Mesendoderm (in vitro differentiated cells): ENCODE measurements around the gene TMF1.

Source experiments
- DNase-seq: peaks from one replicate; pipeline ENCODE4 v3.0.0; 2013
- H2AK5ac ChIP-seq: 2 replicates; pipeline ENCODE4 v1.6.1; 2013; ENCODE audit warnings: low read length, inconsistent platforms
- H2BK120ac ChIP-seq: 2 replicates; pipeline ENCODE4 v1.6.1; 2013; ENCODE audit warnings: low read depth, mild to moderate bottlenecking, low read length, moderate library complexity, mixed read lengths
- H2BK15ac ChIP-seq: replicated peaks from 2 replicates; pipeline ENCODE4 v1.6.1; 2013; ENCODE audit warnings: low read depth, mild to moderate bottlenecking, moderate library complexity
- H2BK5ac ChIP-seq: 2 replicates; pipeline ENCODE4 v1.6.1; 2013; ENCODE audit warnings: low read length, inconsistent platforms
- H3K18ac ChIP-seq: 2 replicates; pipeline ENCODE4 v1.6.1; 2013; ENCODE audit warnings: mild to moderate bottlenecking, low read length, mixed read lengths
- H3K23ac ChIP-seq: one replicate; pipeline ENCODE4 v1.6.1; 2013; ENCODE audit warnings: low read length
- H3K27ac ChIP-seq: 2 replicates; pipeline ENCODE4 v1.5.1; 2013; ENCODE audit warnings: low read depth, mild to moderate bottlenecking, inconsistent platforms, low read length, moderate library complexity
- H3K27me3 ChIP-seq: 2 replicates; pipeline ENCODE4 v1.6.1; 2013; ENCODE audit warnings: low read length, control low read depth, mild to moderate bottlenecking, inconsistent platforms; ENCODE audit not compliant: insufficient read depth, poor library complexity
- H3K36me3 ChIP-seq: 2 replicates; pipeline ENCODE4 v1.6.1; 2013; ENCODE audit warnings: low read length, inconsistent platforms; ENCODE audit not compliant: control insufficient read depth, insufficient read depth
- H3K4ac ChIP-seq: one replicate; pipeline ENCODE4 v1.6.1; 2013; ENCODE audit warnings: low read depth, mild to moderate bottlenecking, low read length, moderate library complexity
- H3K4me1 ChIP-seq: 2 replicates; pipeline ENCODE4 v1.6.1; 2013; ENCODE audit warnings: low read depth, low read length, inconsistent platforms; ENCODE audit not compliant: control insufficient read depth
- H3K4me2 ChIP-seq: 2 replicates; pipeline ENCODE4 v1.6.1; 2013; ENCODE audit warnings: low read length
- H3K4me3 ChIP-seq: 2 replicates; pipeline ENCODE4 v1.5.1; 2013; ENCODE audit warnings: mild to moderate bottlenecking, low read length
- H3K56ac ChIP-seq: one replicate; pipeline ENCODE4 v1.6.1; 2013; ENCODE audit warnings: low read length
- H3K79me1 ChIP-seq: 2 replicates; pipeline ENCODE4 v1.6.1; 2013; ENCODE audit warnings: low read length, inconsistent platforms
- H3K79me2 ChIP-seq: 2 replicates; pipeline ENCODE4 v1.6.1; 2013; ENCODE audit warnings: mild to moderate bottlenecking, low read length; ENCODE audit not compliant: control insufficient read depth, insufficient read depth
- H3K9ac ChIP-seq: 2 replicates; pipeline ENCODE4 v1.6.1; 2013; ENCODE audit warnings: low read length, inconsistent platforms
- H4K5ac ChIP-seq: one replicate; pipeline ENCODE4 v1.6.1; 2013; ENCODE audit warnings: low read length
- H4K8ac ChIP-seq: one replicate; pipeline ENCODE4 v1.6.1; 2013; ENCODE audit warnings: low read depth, mild to moderate bottlenecking, control low read depth, low read length, moderate library complexity
- whole genome bisulfite sequencing: extraction: QIAGEN DNeasy Blood & Tissue Kit; methylation state at CpG from one replicate; pipeline ENCODE4 v1.1.7; 2013; ENCODE audit warnings: low lambda C conversion rate, missing lambda C conversion rate; ENCODE audit not compliant: insufficient coverage; ENCODE audit errors: extremely low coverage; 5-methylcytosine and 5-hydroxymethylcytosine counted together

Gene TMF1

GRCh38 chr3:69031635-69032034, 20.5 kb downstream of the TMF1 start:
- Histone ChIP-seq H3K56ac (no peak overlapping the region), H3K36me3 (no peaks in the 10 kb centered on the region)
- no CpG with 5 or more reads among the region's 1 CpG for WGBS

GRCh38 chr3:69020857-69021256, 31.3 kb downstream of the TMF1 start:
- no peak overlapping the region for H3K27ac ChIP-seq
- H4K8ac ChIP-seq: no peak overlapping the region
- no peak for DNase-seq
- no peak overlapping the region for H3K9ac ChIP-seq
- H2BK5ac ChIP-seq: no peak overlapping the region
- no peak overlapping the region for H4K5ac ChIP-seq
- H3K79me2 ChIP-seq: no peaks in the 10 kb centered on the region
- H2AK5ac ChIP-seq: no peak overlapping the region
- H3K56ac ChIP-seq: no peak overlapping the region
- H3K4me1 ChIP-seq: no peaks in the 10 kb centered on the region
- no peak overlapping the region for H2BK15ac ChIP-seq
- no peak overlapping the region for H3K4ac ChIP-seq
- H3K4me3 ChIP-seq: no peak overlapping the region
- no peaks in the 10 kb centered on the region for H3K79me1 ChIP-seq
- H3K18ac ChIP-seq: no peak overlapping the region
- no peak overlapping the region for H2BK120ac ChIP-seq
- WGBS: no CpG with 5 or more reads among the region's 4 CpGs
- H3K36me3 ChIP-seq: peaks cover 2% of the 10 kb centered on the region
- H3K4me2 ChIP-seq: no peak overlapping the region
- no peaks in the 10 kb centered on the region for H3K27me3 ChIP-seq
- H3K23ac ChIP-seq: no peak overlapping the region

More at GRCh38 chr3:69031635-69032034, 20.5 kb downstream of the TMF1 start:
- no peaks in the 10 kb centered on the region for H3K27me3 ChIP-seq
- no peak overlapping the region for H3K9ac ChIP-seq
- DNase-seq: no peak
- H3K79me2 ChIP-seq: no peaks in the 10 kb centered on the region
- no peaks in the 10 kb centered on the region for H3K79me1 ChIP-seq
- no peaks in the 10 kb centered on the region for H3K4me1 ChIP-seq
- H2BK15ac ChIP-seq: no peak overlapping the region
- H3K27ac ChIP-seq: no peak overlapping the region
- H2BK120ac ChIP-seq: no peak overlapping the region
- no peak overlapping the region for H2AK5ac ChIP-seq
- no peak overlapping the region for H4K8ac ChIP-seq
- no peak overlapping the region for H3K4me3 ChIP-seq
- no peak overlapping the region for H4K5ac ChIP-seq
- H3K18ac ChIP-seq: no peak overlapping the region
- no peak overlapping the region for H3K23ac ChIP-seq
- no peak overlapping the region for H2BK5ac ChIP-seq
- H3K4ac ChIP-seq: no peak overlapping the region
- no peak overlapping the region for H3K4me2 ChIP-seq

DNA sequence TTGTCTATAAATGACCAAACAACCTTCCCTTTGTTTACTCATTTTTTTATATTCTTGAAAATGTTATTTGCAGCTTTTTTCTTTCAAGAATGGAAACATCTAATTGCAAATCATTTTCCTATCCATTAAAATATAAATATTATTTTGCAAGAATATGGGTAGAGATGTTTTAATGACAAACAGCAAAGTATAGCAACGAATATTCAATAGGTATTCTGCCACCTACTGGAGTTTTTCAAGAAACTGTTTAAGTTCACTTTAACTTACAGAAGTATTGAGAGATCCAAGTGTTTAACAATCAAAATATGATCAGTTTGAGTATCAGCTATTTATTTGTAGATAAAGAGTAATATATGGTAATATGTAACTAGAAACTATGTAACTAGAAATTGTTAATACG, 31.7 kb downstream of the TMF1 start:
- no peak for DNase-seq
- 96% methylated on average over 1 of the region's 2 CpGs for WGBS
- H3K4me2 ChIP-seq: no peak overlapping the region

GRCh38 chr3:69016901-69017300, 35.2 kb downstream of the TMF1 start:
- no peak overlapping the region for H3K4me3 ChIP-seq
- H2BK120ac ChIP-seq: no peak overlapping the region
- H4K8ac ChIP-seq: no peak overlapping the region
- no peak overlapping the region for H3K18ac ChIP-seq
- H3K27ac ChIP-seq: no peak overlapping the region
- no peak overlapping the region for H2BK5ac ChIP-seq
- H3K79me2 ChIP-seq: no peaks in the 10 kb centered on the region
- H3K36me3 ChIP-seq: no peaks in the 10 kb centered on the region
- WGBS: no CpG with 5 or more reads among the region's 2 CpGs
- no peaks in the 10 kb centered on the region for H3K27me3 ChIP-seq
- no peak overlapping the region for H4K5ac ChIP-seq
- peaks cover 5% of the 10 kb centered on the region for H3K4me1 ChIP-seq
- H3K4me2 ChIP-seq: no peak overlapping the region
- no peak overlapping the region for H3K4ac ChIP-seq
- DNase-seq: no peak
- H3K23ac ChIP-seq: no peak overlapping the region
- H3K56ac ChIP-seq: no peak overlapping the region
- H2BK15ac ChIP-seq: no peak overlapping the region
- no peak overlapping the region for H3K9ac ChIP-seq
- no peak overlapping the region for H2AK5ac ChIP-seq
- H3K79me1 ChIP-seq: peaks cover 2% of the 10 kb centered on the region

More for the DNA sequence above, 31.7 kb downstream of the TMF1 start:
- H4K5ac ChIP-seq: no peak overlapping the region
- H3K27ac ChIP-seq: no peak overlapping the region
- peaks cover 2% of the 10 kb centered on the region for H3K36me3 ChIP-seq
- H3K18ac ChIP-seq: no peak overlapping the region
- no peak overlapping the region for H3K9ac ChIP-seq
- no peak overlapping the region for H2AK5ac ChIP-seq
- no peak overlapping the region for H2BK120ac ChIP-seq
- no peaks in the 10 kb centered on the region for H3K79me2 ChIP-seq
- no peak overlapping the region for H3K4me3 ChIP-seq
- no peaks in the 10 kb centered on the region for H3K4me1 ChIP-seq
- no peak overlapping the region for H3K56ac ChIP-seq
- no peak overlapping the region for H3K23ac ChIP-seq
- no peaks in the 10 kb centered on the region for H3K27me3 ChIP-seq
- H3K4ac ChIP-seq: no peak overlapping the region
- H2BK5ac ChIP-seq: no peak overlapping the region
- H4K8ac ChIP-seq: no peak overlapping the region
- H2BK15ac ChIP-seq: no peak overlapping the region
- H3K79me1 ChIP-seq: no peaks in the 10 kb centered on the region

- Histone ChIP-seq H3K79me1 (peaks cover 2% of the 10 kb centered on the region), H3K23ac (no peak overlapping the region), H3K36me3 (no peaks in the 10 kb centered on the region), H4K5ac (no peak overlapping the region), H3K4me1 (peaks cover 5% of the 10 kb centered on the region), H2BK5ac (no peak overlapping the region), H3K56ac (no peak overlapping the region), H3K27me3 (no peaks in the 10 kb centered on the region), H2BK15ac (no peak overlapping the region), H2BK120ac (no peak overlapping the region), H3K18ac (no peak overlapping the region), H3K4me3 (no peak overlapping the region), H3K4me2 (no peak overlapping the region), H4K8ac (no peak overlapping the region), H3K27ac (no peak overlapping the region), H3K9ac (no peak overlapping the region), H3K4ac (no peak overlapping the region), H3K79me2 (no peaks in the 10 kb centered on the region), H2AK5ac (no peak overlapping the region)
- no CpG with 5 or more reads among the region's 4 CpGs for WGBS
- no peak for DNase-seq
Observed at GRCh38 chr3:69016102-69016501, 36.0 kb downstream of the TMF1 start.

DNA sequence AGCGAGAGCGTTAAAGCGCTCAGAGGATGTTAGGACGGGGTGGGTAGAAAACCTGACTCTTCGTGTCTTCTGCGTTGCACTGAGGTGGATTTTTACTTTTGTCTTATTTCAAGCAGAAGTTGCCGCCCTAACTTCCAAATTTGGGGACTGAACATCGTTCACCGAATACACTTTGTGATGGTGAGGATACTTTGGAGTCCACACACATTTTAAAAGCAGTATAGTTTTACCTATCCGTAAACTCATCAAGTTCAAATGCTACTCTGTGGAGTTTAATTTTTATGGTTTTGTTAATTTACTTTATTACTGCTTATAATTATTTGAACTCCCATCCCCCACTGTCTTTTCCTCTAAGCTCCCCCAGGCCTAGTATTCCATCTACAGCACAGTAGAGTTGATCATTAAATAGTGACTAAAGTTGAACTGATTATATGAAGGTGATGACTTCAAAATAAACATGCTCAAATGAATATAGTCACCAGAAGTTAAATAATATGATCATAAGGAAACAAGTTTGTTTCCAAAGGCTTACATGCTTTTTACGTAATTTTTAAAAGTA, 38.0 kb downstream of the TMF1 start:
- Histone ChIP-seq H3K23ac (peak overlapping the region; percentile 55), H2BK5ac (no peak overlapping the region), H3K27me3 (no peaks in the 10 kb centered on the region), H3K9ac (peak overlapping the region; percentile 83), H3K36me3 (no peaks in the 10 kb centered on the region), H3K4me3 (peak overlapping the region; percentile 26), H3K79me1 (peaks cover 2% of the 10 kb centered on the region), H3K79me2 (no peaks in the 10 kb centered on the region), H2BK120ac (no peak overlapping the region), H3K4me2 (peak overlapping the region; percentile 65), H4K8ac (no peak overlapping the region), H3K18ac (peak overlapping the region; percentile 20), H3K27ac (peak overlapping the region; percentile 41), H3K56ac (peak overlapping the region; percentile 97), H2AK5ac (no peak overlapping the region), H3K4ac (peak overlapping the region; percentile 20), H3K4me1 (peaks cover 11% of the 10 kb centered on the region), H4K5ac (peak overlapping the region; percentile 23), H2BK15ac (no peak overlapping the region)
- no CpG with 5 or more reads among the region's 11 CpGs for WGBS
- no peak for DNase-seq
